ENCODE measurements around the gene FAM120A.

FAM120A gene

GRCh38 chr9:93557366-93558137, 106.1 kb downstream of the FAM120A start:
- TF ChIP-seq ZFX (IDR thresholded peaks at IDR 0.05), result no peak
- TF ChIP-seq CTCF (conservative IDR thresholded peaks at IDR 0.05), result no peak
- no peak overlapping the region for H3K27ac ChIP-seq

GRCh38 chr9:93558503-93558902, 107.0 kb downstream of the FAM120A start:
- no peak overlapping the region for H3K27ac ChIP-seq
- TF ChIP-seq CTCF (conservative IDR thresholded peaks at IDR 0.05), result no peak
- TF ChIP-seq ZFX (IDR thresholded peaks at IDR 0.05), result no peak

GRCh38 chr9:93560991-93561390, 109.5 kb downstream of the FAM120A start:
- H3K27ac ChIP-seq, result no peak overlapping the region
- no peak for TF ChIP-seq ZFX (IDR thresholded peaks at IDR 0.05)
- TF ChIP-seq CTCF (conservative IDR thresholded peaks at IDR 0.05), result no peak

GRCh38 chr9:93562157-93562556, 110.7 kb downstream of the FAM120A start:
- no peak overlapping the region for H3K27ac ChIP-seq
- no peak for TF ChIP-seq CTCF (conservative IDR thresholded peaks at IDR 0.05)
- TF ChIP-seq ZFX (IDR thresholded peaks at IDR 0.05), result no peak

GRCh38 chr9:93565089-93565488, 113.6 kb downstream of the FAM120A start:
- H3K27ac ChIP-seq, result no peak overlapping the region
- TF ChIP-seq ZFX (IDR thresholded peaks at IDR 0.05), result no peak
- TF ChIP-seq CTCF (conservative IDR thresholded peaks at IDR 0.05), result no peak

GRCh38 chr9:93566408-93567270, 115.2 kb downstream of the FAM120A start:
- peak overlapping the region; percentile 91 for H3K27ac ChIP-seq
- TF ChIP-seq CTCF (conservative IDR thresholded peaks at IDR 0.05), result peak; percentile 98
- peak; percentile 81 for TF ChIP-seq ZFX (IDR thresholded peaks at IDR 0.05)

All from C4-2B (cell line).